Measurements from ENCODE around the gene SMARCAL1.

SMARCAL1 gene

GRCh38 chr2:216392945-216393840 is 19.1 kb upstream of the SMARCAL1 start:
- no peak for DNase-seq

- no peak for DNase-seq
These were observed 17.4 kb upstream of the SMARCAL1 start for GRCh38 chr2:216394881-216395280.

GRCh38 chr2:216399621-216400020 is 12.7 kb upstream of the SMARCAL1 start:
- DNase-seq = peak; percentile 31

- DNase-seq = no peak
These were observed 9.5 kb upstream of the SMARCAL1 start for GRCh38 chr2:216402751-216403150.

GRCh38 chr2:216404010-216404618 is 8.2 kb upstream of the SMARCAL1 start:
- peak; percentile 22 for DNase-seq

GRCh38 chr2:216405588-216405987 is 6.7 kb upstream of the SMARCAL1 start:
- DNase-seq = no peak

GRCh38 chr2:216406826-216407225 is 5.5 kb upstream of the SMARCAL1 start:
- peak; percentile 82 for DNase-seq

GRCh38 chr2:216408426-216409290 is 3.6 kb upstream of the SMARCAL1 start:
- DNase-seq = peak; percentile 51

- no peak for DNase-seq
These were observed 1.7 kb upstream of the SMARCAL1 start for GRCh38 chr2:216410550-216410949.

GRCh38 chr2:216413882-216414281 is 1.6 kb downstream of the SMARCAL1 start:
- no peak for DNase-seq

- DNase-seq = no peak
These were observed 2.6 kb downstream of the SMARCAL1 start for GRCh38 chr2:216414772-216415319.

GRCh38 chr2:216415541-216415940 is 3.3 kb downstream of the SMARCAL1 start:
- DNase-seq = no peak

GRCh38 chr2:216416571-216417307 is 4.5 kb downstream of the SMARCAL1 start:
- no peak for DNase-seq

- no peak for DNase-seq
These were observed 6.7 kb downstream of the SMARCAL1 start for GRCh38 chr2:216418981-216419380.

- no peak for DNase-seq
These were observed 8.2 kb downstream of the SMARCAL1 start for GRCh38 chr2:216420367-216421101.

- no peak for DNase-seq
These were observed 10.8 kb downstream of the SMARCAL1 start for GRCh38 chr2:216423071-216423470.

GRCh38 chr2:216424274-216424673 is 12.0 kb downstream of the SMARCAL1 start:
- DNase-seq = no peak

- DNase-seq = no peak
These were observed 12.9 kb downstream of the SMARCAL1 start for GRCh38 chr2:216425008-216425787.

GRCh38 chr2:216426166-216426777 is 14.0 kb downstream of the SMARCAL1 start:
- no peak for DNase-seq

GRCh38 chr2:216426938-216427337 is 14.7 kb downstream of the SMARCAL1 start:
- no peak for DNase-seq
